ENCODE data around the gene GPC6.

Gene GPC6

DNA sequence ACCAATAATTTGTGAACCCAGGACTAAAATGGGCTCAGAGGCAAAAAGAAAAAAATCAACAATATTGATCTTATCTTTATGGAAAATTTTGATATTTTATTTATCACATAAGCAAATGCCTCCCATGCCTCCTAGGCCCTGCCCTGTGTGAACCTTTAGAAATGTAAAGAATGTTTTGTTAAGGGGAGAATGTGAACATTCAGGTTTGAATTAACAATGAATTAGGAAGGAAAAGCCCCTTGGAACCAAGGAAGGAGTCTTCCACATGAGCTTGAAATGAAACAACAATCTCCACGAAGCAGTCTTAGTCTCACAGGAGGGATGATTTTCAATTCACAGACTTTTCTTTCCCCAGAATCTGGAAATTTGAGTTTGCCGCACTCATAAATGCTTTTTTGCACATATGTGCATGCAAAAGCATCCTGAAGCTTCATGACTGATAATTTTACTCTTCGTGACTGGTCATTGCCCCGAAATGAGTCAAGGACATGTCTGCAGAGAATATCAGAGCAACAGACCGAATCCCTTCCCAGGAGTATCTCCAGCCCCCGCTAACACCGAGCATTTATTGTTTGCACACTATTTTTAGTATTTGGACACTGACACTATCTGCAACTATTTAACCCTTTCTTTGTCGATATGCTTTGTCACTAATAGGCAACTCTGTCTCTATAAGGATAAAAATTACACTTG lies 1117.7 kb downstream of the GPC6 start:
- DNase-seq (ENCODE audit: low read depth): no peak
- no peak overlapping the region for H3K4me3 ChIP-seq (replicated peaks; ENCODE audit: low read depth, low read length)
- no peak for TF ChIP-seq CTCF (IDR thresholded peaks at IDR 0.05; ENCODE audit: low read length, missing control alignments)

DNA sequence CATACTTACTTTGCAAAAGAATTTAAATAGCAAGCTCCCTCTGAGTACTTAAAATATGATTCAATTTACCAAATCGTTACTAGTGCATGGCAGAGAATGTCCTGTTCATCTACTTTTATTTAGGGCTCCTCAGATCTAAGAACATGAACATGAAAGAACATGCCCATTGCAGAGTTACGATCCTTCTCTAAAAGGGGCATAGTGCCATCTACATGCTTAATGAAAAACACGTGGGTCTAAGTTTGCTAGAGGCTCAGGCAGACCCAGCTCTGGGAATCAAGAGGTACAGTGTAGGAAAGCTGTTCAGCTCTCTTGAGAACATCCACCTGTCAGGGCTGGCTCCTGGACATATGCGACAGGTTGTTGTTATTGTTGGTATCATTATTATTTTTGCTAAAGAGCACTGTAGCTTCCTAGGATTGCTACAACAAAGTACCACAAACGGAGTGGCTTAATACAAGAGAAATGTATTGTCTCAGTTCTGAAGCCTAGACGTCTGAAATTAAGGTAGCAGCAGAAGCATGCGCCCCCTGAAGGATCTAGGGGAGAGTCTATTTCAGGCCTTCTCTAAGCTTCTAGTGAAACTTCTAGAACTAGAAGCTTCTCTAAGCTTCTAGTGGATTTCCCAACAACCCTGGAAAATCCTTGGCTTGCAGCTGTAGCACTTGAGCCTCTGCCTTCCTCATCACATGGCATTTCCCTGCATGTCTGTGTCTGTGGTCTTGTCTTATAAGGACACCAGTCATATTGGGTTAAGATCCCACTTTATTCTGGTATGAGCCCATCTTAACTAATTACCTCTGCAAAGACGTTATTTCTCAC lies 1119.0 kb downstream of the GPC6 start:
- peak; percentile 21 for TF ChIP-seq CTCF (IDR thresholded peaks at IDR 0.05; ENCODE audit: low read length, missing control alignments)

GRCh38 chr13:94346261-94347019 lies 1119.8 kb downstream of the GPC6 start:
- H3K4me3 ChIP-seq (replicated peaks; ENCODE audit: low read depth, low read length): no peak overlapping the region
- no peak for DNase-seq (ENCODE audit: low read depth)
- no peak for TF ChIP-seq CTCF (IDR thresholded peaks at IDR 0.05; ENCODE audit: low read length, missing control alignments)

More for the DNA sequence above, 1119.0 kb downstream of the GPC6 start:
- no peak overlapping the region for H3K4me3 ChIP-seq (replicated peaks; ENCODE audit: low read depth, low read length)
- DNase-seq (ENCODE audit: low read depth): peak; percentile 70

GRCh38 chr13:94351292-94351990 lies 1124.8 kb downstream of the GPC6 start:
- no peak overlapping the region for H3K4me3 ChIP-seq (replicated peaks; ENCODE audit: low read depth, low read length)
- peak; percentile 29 for DNase-seq (ENCODE audit: low read depth)
- TF ChIP-seq CTCF (IDR thresholded peaks at IDR 0.05; ENCODE audit: low read length, missing control alignments): no peak

GRCh38 chr13:94352057-94352456 lies 1125.5 kb downstream of the GPC6 start:
- TF ChIP-seq CTCF (IDR thresholded peaks at IDR 0.05; ENCODE audit: low read length, missing control alignments): no peak
- no peak overlapping the region for H3K4me3 ChIP-seq (replicated peaks; ENCODE audit: low read depth, low read length)
- DNase-seq (ENCODE audit: low read depth): no peak

DNA sequence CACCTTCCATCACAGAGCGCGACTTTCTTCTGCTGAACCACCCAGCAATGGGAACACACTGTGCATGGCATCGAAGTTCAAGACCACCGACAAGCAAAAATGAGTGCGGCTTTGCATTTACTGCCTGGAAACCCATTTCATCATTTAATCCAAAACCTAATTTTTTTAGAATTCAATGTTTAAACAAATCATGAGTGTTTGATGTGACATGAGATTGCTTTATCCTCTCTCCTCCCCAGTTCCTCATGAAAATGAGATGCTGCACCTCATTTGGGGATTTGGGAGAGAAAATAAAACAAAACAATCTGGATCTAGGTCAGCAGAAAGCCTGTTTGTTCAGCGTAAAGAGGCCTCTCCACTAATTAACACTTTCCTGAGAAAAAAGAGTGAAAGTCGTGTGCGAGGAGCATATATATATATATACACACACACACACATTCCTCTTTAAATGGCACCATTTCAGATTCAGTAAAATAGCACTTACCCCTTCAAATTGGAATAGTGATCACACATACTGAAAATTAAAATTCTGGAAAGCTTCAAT lies 1126.6 kb downstream of the GPC6 start:
- TF ChIP-seq CTCF (IDR thresholded peaks at IDR 0.05; ENCODE audit: low read length, missing control alignments): no peak
- no peak overlapping the region for H3K4me3 ChIP-seq (replicated peaks; ENCODE audit: low read depth, low read length)
- DNase-seq (ENCODE audit: low read depth): no peak
